ENCODE measurements around the gene HPDL.

- TF ChIP-seq YY1 (IDR thresholded peaks at IDR 0.05; ENCODE audit: insufficient read depth, insufficient read length), result no peak
- TF ChIP-seq ZNF274 (IDR thresholded peaks at IDR 0.05; ENCODE audit: low read depth, low read length), result no peak
Observed at GRCh38 chr1:45300669-45300997, 26.1 kb upstream of the HPDL start.
